Stimulated activated CD8-positive, alpha-beta memory T cell treated with anti-CD3 and anti-CD28 coated beads, Interleukin-12 subunit alpha, Interleukin-12 subunit beta, amount 100 ng/mL, for 4 hours (primary cell): ENCODE data around the gene CABYR.

Experiments used
- DNase-seq: peaks from one replicate; pipeline ENCODE4 v3.0.0-alpha.2; 2020; ENCODE audit warnings: low read depth

The CABYR gene

DNA sequence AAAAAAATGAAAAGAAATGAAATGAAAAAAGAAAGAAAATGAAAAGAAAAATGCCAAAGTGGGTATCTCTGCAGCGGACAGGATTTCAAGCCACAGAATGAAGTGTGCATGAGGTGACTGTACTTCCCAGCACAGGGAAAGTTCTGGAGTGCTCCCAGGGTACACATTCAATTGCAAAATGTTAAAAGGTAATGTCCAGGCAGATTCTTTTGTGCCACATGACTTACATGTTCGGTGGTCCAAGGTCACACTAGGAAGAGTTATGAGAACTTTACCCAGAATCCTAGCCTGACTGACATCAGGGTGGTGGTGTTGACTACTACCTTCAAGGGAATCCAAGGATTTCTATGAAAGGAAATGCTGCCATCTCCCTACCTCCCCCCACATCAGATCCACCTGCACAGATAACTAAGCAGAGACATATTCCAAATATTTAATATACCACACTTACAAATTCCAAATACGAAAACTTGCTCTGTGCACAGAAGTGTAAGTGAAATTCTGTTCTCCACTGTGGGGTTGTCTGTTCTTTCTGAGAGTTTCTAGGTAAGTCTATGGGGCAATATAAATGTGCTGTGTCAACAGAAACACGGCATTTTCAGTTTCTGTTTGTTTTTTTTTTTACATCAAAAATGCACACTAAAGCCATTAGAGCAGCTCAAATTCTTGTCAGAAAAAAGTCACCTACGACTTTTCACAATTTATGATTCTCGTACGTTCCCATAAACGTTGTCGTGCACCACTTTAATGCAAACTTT, 56.6 kb downstream of the CABYR start:
- no peak for DNase-seq

- no peak for DNase-seq
Measured at GRCh38 chr18:24196764-24197163, 57.9 kb downstream of the CABYR start.

GRCh38 chr18:24197412-24197811, 58.5 kb downstream of the CABYR start:
- DNase-seq = no peak

DNA sequence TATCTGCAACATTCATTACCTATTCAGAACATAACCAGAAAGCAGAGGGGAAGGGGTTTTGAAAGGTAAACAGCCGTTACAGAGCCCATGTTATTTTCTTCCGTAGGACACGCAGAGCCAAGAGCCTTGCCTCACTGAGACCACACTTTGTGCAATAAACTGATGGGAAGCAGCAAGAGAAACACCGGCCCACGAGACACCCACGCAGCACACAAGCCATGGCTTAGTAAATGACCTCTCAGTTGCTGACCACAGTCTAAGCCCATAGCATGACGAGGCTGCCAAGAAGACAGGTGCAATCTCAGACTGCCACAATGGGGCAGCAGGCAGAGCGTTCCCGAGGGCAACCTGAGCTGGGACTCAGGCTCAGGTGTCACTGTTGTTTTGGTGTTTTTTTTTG, 59.6 kb downstream of the CABYR start:
- DNase-seq = no peak

- no peak for DNase-seq
Measured at GRCh38 chr18:24199372-24199962, 60.6 kb downstream of the CABYR start.

DNA sequence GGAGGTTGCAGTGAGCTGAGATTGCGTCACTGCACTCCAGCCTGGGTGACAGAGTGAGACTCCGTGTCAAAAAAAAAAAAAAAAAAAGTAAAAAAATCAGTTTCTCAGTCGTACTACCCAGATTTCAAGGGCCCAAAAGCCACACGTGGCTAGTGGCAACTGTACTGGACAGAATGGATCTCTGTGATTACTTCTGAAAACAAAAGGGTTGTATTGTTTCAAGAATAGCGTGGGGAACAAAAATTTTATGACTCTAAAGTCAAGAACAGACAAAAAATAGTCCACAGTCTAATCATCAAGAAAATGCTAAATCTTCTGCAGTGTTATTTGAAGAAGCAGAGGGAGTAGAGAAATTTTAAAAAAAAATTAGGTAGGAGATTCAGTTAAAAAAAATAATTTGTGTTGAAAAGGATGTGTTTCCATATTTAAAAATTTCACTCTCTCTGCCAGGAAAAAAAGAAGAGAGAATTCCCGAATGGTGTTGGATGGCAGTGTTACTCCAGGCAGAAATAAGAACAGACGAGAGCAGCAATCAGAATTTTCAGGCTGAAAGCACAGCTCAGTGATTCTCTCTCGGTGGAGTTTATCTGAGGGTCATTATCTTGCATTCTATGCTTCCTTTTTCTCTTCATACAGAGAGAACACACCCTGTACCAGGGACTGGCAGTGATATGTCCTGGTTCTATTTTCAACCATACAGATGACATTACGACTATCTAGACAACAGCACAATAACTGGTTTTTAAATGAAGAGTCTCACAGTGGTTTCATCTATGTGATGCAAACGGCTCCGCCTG, 61.8 kb downstream of the CABYR start:
- no peak for DNase-seq

GRCh38 chr18:24201699-24202687, 63.1 kb downstream of the CABYR start:
- no peak for DNase-seq

DNA sequence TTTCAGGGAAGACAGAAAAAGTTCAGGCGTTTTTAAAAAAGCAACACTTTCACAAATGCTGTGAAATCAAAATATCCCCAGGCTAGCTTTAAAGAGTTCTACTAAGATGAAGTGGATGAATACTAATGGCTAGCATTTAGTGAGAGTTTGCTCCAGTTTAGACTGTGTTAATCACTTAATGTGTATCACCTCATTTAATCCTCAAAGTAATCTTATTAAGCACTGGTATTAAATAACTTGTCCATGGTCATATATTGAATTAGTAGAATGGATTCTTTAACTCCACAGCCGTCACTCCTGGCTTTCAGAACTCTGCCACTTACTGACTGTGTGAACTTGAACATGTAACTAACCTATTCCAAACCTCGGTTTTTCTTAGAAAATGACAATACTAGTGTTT, 66.0 kb downstream of the CABYR start:
- DNase-seq = no peak

- no peak for DNase-seq
Measured at GRCh38 chr18:24208270-24209035, 69.6 kb downstream of the CABYR start.

DNA sequence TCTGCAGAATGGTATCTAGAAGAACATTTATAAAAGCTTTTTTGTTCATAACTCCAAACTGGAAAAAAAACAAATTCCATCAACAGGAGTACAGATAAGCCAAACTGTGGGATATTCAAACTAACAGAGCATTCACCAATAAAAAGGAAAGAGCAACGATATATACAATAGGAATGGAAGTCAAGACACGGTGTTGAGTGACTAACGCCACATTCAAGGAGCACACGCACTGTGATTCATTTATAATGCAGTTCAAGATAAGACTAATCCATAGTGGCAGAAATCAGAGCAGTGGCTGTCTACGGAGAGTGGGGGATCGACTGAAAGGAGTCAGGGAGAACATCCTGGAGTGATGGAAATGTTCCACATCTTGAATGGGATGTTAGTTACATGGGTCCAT, 70.7 kb downstream of the CABYR start:
- DNase-seq = no peak
